Parathyroid adenoma (tissue), 2 donors: Measurements from ENCODE around the gene CENPC.

Source experiments
- H2AFZ ChIP-seq: fragments of 300-600 bp; sonication (generic); one replicate; pipeline ENCODE4 v1.7.0; 2017; ENCODE audit warnings: antibody characterized with exemption, mild to moderate bottlenecking
- H3K27ac ChIP-seq: fragments of 300-600 bp; sonication (generic); one replicate; pipeline ENCODE4 v1.7.0; 2017
- H3K27me3 ChIP-seq: fragments of 300-600 bp; sonication (generic); one replicate; pipeline ENCODE4 v1.7.0; 2017; ENCODE audit warnings: low read length; ENCODE audit not compliant: control insufficient read depth, insufficient read depth
- H3K36me3 ChIP-seq: fragments of 300-600 bp; sonication (generic); one replicate; pipeline ENCODE4 v1.7.0; 2017; ENCODE audit warnings: low read length; ENCODE audit not compliant: control insufficient read depth, insufficient read depth
- H3K4me1 ChIP-seq: fragments of 300-600 bp; sonication (generic); one replicate; pipeline ENCODE4 v1.7.0; 2017; ENCODE audit warnings: control low read depth
- H3K4me2 ChIP-seq: fragments of 300-600 bp; sonication (generic); one replicate; pipeline ENCODE4 v1.7.0; 2017; ENCODE audit warnings: low read length
- H3K4me3 ChIP-seq: fragments of 300-600 bp; sonication (generic); one replicate; pipeline ENCODE4 v1.7.0; 2017; ENCODE audit warnings: low read depth, low read length
- H3K79me2 ChIP-seq: fragments of 300-600 bp; sonication (generic); one replicate; pipeline ENCODE4 v1.7.0; 2017; ENCODE audit warnings: control low read depth
- H3K9ac ChIP-seq: fragments of 300-600 bp; sonication (generic); one replicate; pipeline ENCODE4 v1.7.0; 2017; ENCODE audit warnings: mild to moderate bottlenecking
- H3K9me3 ChIP-seq: fragments of 300-600 bp; sonication (generic); one replicate; pipeline ENCODE4 v1.7.0; 2017; ENCODE audit warnings: low read length; ENCODE audit not compliant: control insufficient read depth
- TF ChIP-seq, protein P1 (sequence below): fragments of 300-600 bp; sonication (generic); IDR thresholded peaks from one replicate; pipeline ENCODE4 v1.7.0; 2017; ENCODE audit warnings: antibody characterized with exemption, mild to moderate bottlenecking
- donor health status: primary hyperparathyroidism.

Gene CENPC

DNA sequence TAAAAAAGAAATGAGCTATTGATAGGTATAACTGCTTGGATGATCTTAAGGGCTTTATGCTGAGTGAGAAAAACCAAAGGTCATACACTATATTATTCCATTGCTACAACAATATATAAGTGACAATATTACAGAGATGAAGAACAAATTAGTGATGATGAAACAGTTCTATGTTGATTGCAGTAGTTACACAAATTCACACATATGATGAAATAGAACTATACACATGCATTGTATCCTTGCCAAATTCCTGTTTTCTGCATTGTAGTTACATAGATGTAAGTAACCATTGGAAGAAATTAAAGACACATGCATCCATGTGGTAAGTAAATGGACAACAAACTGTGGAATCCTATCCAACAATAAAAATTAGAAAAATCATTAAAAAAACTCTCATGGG, 76.5 kb downstream of the CENPC start:
- Histone ChIP-seq H3K27me3 (no peaks in the 10 kb centered on the region), H3K36me3 (no peaks in the 10 kb centered on the region), H3K4me1 (no peaks in the 10 kb centered on the region), H3K9ac (no peak overlapping the region), H3K79me2 (no peaks in the 10 kb centered on the region), H3K27ac (no peak overlapping the region), H3K9me3 (no peaks in the 10 kb centered on the region), H3K4me3 (no peak overlapping the region), H3K4me2 (no peak overlapping the region), H2AFZ (no peak overlapping the region)
- TF ChIP-seq, protein P1, sequence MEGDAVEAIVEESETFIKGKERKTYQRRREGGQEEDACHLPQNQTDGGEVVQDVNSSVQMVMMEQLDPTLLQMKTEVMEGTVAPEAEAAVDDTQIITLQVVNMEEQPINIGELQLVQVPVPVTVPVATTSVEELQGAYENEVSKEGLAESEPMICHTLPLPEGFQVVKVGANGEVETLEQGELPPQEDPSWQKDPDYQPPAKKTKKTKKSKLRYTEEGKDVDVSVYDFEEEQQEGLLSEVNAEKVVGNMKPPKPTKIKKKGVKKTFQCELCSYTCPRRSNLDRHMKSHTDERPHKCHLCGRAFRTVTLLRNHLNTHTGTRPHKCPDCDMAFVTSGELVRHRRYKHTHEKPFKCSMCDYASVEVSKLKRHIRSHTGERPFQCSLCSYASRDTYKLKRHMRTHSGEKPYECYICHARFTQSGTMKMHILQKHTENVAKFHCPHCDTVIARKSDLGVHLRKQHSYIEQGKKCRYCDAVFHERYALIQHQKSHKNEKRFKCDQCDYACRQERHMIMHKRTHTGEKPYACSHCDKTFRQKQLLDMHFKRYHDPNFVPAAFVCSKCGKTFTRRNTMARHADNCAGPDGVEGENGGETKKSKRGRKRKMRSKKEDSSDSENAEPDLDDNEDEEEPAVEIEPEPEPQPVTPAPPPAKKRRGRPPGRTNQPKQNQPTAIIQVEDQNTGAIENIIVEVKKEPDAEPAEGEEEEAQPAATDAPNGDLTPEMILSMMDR, result no peak

DNA sequence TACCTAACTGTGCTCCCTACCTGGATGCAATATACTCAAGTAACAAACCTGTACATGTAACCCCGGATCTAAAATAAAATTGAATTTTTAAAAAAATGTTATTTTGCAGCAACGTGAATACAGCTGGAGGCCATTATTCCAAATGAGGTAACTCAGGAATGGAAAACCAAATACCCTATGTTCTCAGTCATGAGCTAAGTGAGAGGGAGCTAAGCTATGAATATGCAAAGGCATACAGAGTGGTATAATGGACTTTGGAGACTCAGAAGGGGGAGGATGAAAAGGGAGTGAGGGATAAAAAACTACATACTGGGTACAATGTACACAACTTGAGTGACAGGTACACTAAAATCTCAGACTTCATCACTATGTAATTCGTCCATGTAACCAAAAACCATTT, 78.6 kb downstream of the CENPC start:
- no peaks in the 10 kb centered on the region for H3K27me3 ChIP-seq
- no peak overlapping the region for H3K27ac ChIP-seq
- H3K9ac ChIP-seq, result no peak overlapping the region
- no peaks in the 10 kb centered on the region for H3K79me2 ChIP-seq
- no peaks in the 10 kb centered on the region for H3K4me1 ChIP-seq
- no peak overlapping the region for H2AFZ ChIP-seq
- H3K4me2 ChIP-seq, result no peak overlapping the region
- H3K9me3 ChIP-seq, result no peaks in the 10 kb centered on the region
- no peak overlapping the region for H3K4me3 ChIP-seq
- H3K36me3 ChIP-seq, result no peaks in the 10 kb centered on the region
- TF ChIP-seq, protein P1, result no peak

DNA sequence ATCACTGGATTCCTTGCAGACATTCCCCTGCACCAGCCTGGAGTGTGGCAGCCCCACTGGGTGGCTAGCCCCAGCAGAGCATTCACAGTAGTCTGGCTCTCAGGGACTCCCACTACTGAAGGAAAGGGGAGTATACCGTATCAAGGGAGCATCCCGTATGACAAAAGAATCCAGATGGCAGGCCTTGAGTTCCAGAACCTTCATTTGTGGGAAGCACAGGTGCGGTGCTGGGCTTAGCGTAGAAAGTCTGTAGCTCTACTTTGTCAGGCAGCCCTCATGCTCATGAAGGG, 79.6 kb downstream of the CENPC start:
- H3K4me1 ChIP-seq, result no peaks in the 10 kb centered on the region
- H3K27me3 ChIP-seq, result no peaks in the 10 kb centered on the region
- no peaks in the 10 kb centered on the region for H3K36me3 ChIP-seq
- no peaks in the 10 kb centered on the region for H3K79me2 ChIP-seq
- TF ChIP-seq, protein P1, result no peak
- H2AFZ ChIP-seq, result no peak overlapping the region
- H3K9me3 ChIP-seq, result no peaks in the 10 kb centered on the region
- no peak overlapping the region for H3K4me2 ChIP-seq
- H3K27ac ChIP-seq, result no peak overlapping the region
- no peak overlapping the region for H3K9ac ChIP-seq
- H3K4me3 ChIP-seq, result no peak overlapping the region

DNA sequence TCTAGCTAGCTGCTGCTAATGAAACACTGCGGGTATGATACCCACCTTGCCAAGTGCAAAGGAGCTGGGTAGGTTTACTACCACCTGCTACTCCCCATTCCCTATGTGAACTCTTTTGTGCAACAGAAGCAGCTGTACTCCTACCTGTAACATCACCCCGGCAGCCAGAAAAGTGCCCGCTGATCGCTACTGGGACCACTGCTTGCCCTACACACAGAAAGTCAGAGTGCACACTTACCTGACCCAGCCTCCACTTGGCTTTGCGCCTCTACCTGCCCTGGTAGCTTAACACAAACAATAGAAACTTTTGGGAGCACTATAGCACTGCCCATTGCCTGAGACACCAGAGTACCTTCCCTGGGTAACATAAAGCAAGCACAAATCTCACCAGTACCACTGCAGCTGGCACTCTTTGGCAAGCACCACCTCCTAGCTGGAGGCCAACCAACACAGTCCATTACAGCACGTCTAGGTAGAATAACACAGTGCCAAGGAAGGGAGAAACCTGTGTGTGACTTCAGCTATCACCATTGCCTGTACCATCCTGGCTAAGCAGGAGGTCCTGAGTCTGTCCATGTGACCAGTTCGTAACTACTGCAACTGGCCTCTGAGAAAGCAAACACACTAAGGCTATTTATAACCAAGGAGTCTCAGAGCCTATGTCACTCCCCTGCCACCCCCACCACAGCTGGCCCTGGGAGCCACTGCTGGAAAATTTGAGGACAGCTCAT, 80.1 kb downstream of the CENPC start:
- Histone ChIP-seq H3K36me3 (no peaks in the 10 kb centered on the region), H3K9ac (no peak overlapping the region), H3K4me2 (no peak overlapping the region), H2AFZ (no peak overlapping the region), H3K4me1 (no peaks in the 10 kb centered on the region), H3K27ac (no peak overlapping the region), H3K79me2 (no peaks in the 10 kb centered on the region), H3K4me3 (no peak overlapping the region), H3K9me3 (no peaks in the 10 kb centered on the region), H3K27me3 (no peaks in the 10 kb centered on the region)
- TF ChIP-seq, protein P1, result no peak

DNA sequence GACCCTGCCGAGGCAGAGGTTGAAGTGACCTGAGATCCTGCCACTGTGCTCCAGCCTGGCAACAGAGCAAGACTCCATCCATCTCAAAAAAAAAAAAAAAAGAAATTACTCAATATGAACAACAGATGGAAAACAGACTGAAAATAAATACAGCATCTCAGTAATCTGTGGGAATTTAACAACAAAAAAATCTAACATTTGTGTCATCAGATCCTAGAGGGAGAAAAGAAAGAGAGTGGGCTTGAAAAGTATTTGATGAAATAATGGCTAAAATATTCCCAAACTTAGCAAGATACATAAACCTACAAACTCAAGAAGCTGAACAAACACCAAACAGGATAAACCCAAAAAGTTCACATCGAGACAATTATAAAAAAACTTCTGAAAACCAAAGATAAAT, 84.7 kb downstream of the CENPC start:
- H3K9ac ChIP-seq, result no peak overlapping the region
- no peaks in the 10 kb centered on the region for H3K9me3 ChIP-seq
- H3K36me3 ChIP-seq, result no peaks in the 10 kb centered on the region
- no peak overlapping the region for H3K4me2 ChIP-seq
- TF ChIP-seq, protein P1, result no peak
- H3K27ac ChIP-seq, result no peak overlapping the region
- no peaks in the 10 kb centered on the region for H3K4me1 ChIP-seq
- no peaks in the 10 kb centered on the region for H3K27me3 ChIP-seq
- no peak overlapping the region for H3K4me3 ChIP-seq
- no peaks in the 10 kb centered on the region for H3K79me2 ChIP-seq
- H2AFZ ChIP-seq, result no peak overlapping the region
